Measurements from ENCODE around the gene EIF4E. TPM values are rescaled to one million over a fixed set of nuclear protein-coding genes. Genes with fewer than 3 reads are reported as not detected.
A peak's percentile ranks its signal among the peaks of the same experiment; 100 is the strongest.
"Not testable (repeated sequence)": the region's sequence is repeated elsewhere in the genome, so short reads cannot be mapped to it uniquely, and the experiment has no call there.

EIF4E gene
- polyA plus RNA-seq, 1 donor (not counting 4 experiments of a cell fraction or from before 2014, with no cell fraction given): 150 TPM

DNA sequence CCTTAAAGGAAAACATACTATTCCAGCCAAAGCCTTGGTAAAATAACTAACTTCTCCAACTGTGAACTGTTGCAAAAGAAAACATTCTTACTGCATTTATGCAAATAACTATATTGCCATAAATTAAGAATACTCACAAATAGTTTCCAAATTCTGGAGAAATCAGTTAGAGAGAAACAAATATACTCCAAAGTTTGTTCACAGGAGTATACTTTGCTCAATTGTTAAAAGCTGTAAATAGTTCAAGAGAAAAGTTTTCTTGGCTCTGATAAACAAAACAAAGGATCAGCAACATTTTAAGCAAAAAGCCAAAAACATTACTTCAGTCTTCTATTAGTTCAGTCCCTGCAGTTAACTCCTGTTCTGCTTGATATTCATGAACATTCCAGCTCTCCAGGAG is 83.0 kb downstream of the EIF4E start:
- no peaks in the 10 kb centered on the region for H3K79me2 ChIP-seq (ENCODE audit: control insufficient read depth, insufficient read depth, low read length)
- H3K4me2 ChIP-seq (ENCODE audit: control insufficient read depth, extremely low read depth, insufficient read depth, low read depth, low read length): no peak overlapping the region
- H3K36me3 ChIP-seq (ENCODE audit: control insufficient read depth in 2 of 2, extremely low read depth in 1 of 2, insufficient read depth in 2 of 2, low read length in 2 of 2): no peaks in the 10 kb centered on the region
- H3K4me3 ChIP-seq (ENCODE audit: control insufficient read depth in 2 of 3, extremely low read depth in 1 of 3, insufficient read depth in 2 of 3, low read depth in 1 of 3, low read length in 3 of 3): no peak overlapping the region
- H3K9me1 ChIP-seq (ENCODE audit: control insufficient read depth, extremely low read depth, insufficient read depth, low read length): no peaks in the 10 kb centered on the region
- no peak overlapping the region for H2AFZ ChIP-seq (ENCODE audit: control insufficient read depth, low read length)
- H3K4me1 ChIP-seq (ENCODE audit: control insufficient read depth, extremely low read depth, insufficient read depth, low read length): no peaks in the 10 kb centered on the region
- no peaks in the 10 kb centered on the region for H3K27me3 ChIP-seq (ENCODE audit: control insufficient read depth, extremely low read depth, insufficient read depth, low read length)
- FAIRE-seq: no peak
- no peaks in the 10 kb centered on the region for H3K9me3 ChIP-seq (ENCODE audit: control insufficient read depth, low read depth, low read length)
- DNase-seq (ENCODE audit: low read depth, low spot score): no peak
- dilution Hi-C loops (cut with MboI; ENCODE audit: extremely low pct_ligation_motif_present, low sequenced_read_pairs): no loop called here
- H3K9ac ChIP-seq (ENCODE audit: control insufficient read depth, extremely low read depth, insufficient read depth, low read length): no peak overlapping the region
- no peak overlapping the region for H3K27ac ChIP-seq (ENCODE audit: control insufficient read depth, insufficient read depth, low read length)
- no peaks in the 10 kb centered on the region for H4K20me1 ChIP-seq (ENCODE audit: control insufficient read depth, extremely low read depth, insufficient read depth, low read length)
- TF ChIP-seq EZH2 (IDR thresholded peaks at IDR 0.05; ENCODE audit: low read length): no peak
- TF ChIP-seq, protein P1, sequence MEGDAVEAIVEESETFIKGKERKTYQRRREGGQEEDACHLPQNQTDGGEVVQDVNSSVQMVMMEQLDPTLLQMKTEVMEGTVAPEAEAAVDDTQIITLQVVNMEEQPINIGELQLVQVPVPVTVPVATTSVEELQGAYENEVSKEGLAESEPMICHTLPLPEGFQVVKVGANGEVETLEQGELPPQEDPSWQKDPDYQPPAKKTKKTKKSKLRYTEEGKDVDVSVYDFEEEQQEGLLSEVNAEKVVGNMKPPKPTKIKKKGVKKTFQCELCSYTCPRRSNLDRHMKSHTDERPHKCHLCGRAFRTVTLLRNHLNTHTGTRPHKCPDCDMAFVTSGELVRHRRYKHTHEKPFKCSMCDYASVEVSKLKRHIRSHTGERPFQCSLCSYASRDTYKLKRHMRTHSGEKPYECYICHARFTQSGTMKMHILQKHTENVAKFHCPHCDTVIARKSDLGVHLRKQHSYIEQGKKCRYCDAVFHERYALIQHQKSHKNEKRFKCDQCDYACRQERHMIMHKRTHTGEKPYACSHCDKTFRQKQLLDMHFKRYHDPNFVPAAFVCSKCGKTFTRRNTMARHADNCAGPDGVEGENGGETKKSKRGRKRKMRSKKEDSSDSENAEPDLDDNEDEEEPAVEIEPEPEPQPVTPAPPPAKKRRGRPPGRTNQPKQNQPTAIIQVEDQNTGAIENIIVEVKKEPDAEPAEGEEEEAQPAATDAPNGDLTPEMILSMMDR (optimal IDR thresholded peaks at IDR 0.05 in 1 of 3, IDR thresholded peaks at IDR 0.05 in 1 of 3, conservative IDR thresholded peaks at IDR 0.05 in 1 of 3; ENCODE audit: extremely low read depth in 1 of 3, insufficient read depth in 2 of 3, low read length in 3 of 3): no peak

DNA sequence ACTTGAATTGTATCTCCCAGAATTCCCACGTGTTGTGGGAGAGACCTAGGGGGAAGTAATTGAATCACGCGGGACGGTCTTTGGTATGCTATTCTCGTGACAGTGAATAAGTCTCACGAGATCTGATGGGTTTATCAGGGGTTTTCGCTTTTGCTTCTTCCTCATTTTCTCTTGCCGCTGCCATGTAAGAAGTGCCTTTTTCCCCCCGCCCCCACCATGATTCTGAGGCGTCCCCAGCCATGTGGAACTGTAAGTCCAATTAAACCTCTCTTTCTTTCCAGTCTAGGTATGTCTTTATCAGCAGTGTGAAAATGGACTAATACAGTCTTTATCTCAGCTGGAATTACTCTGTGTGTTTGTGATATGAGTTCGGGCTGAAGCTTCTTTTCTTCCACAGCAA is 86.0 kb downstream of the EIF4E start:
- H2AFZ ChIP-seq (ENCODE audit: control insufficient read depth, low read length); H3K27ac ChIP-seq (ENCODE audit: control insufficient read depth, insufficient read depth, low read length); DNase-seq (ENCODE audit: low read depth, low spot score); H4K20me1 ChIP-seq (ENCODE audit: control insufficient read depth, extremely low read depth, insufficient read depth, low read length); H3K9me3 ChIP-seq (ENCODE audit: control insufficient read depth, low read depth, low read length); H3K4me1 ChIP-seq (ENCODE audit: control insufficient read depth, extremely low read depth, insufficient read depth, low read length); H3K4me2 ChIP-seq (ENCODE audit: control insufficient read depth, extremely low read depth, insufficient read depth, low read depth, low read length); H3K9me1 ChIP-seq (ENCODE audit: control insufficient read depth, extremely low read depth, insufficient read depth, low read length); dilution Hi-C loops (cut with MboI; ENCODE audit: extremely low pct_ligation_motif_present, low sequenced_read_pairs); H3K9ac ChIP-seq (ENCODE audit: control insufficient read depth, extremely low read depth, insufficient read depth, low read length); H3K79me2 ChIP-seq (ENCODE audit: control insufficient read depth, insufficient read depth, low read length); FAIRE-seq; H3K4me3 ChIP-seq (ENCODE audit: control insufficient read depth in 2 of 3, extremely low read depth in 1 of 3, insufficient read depth in 2 of 3, low read depth in 1 of 3, low read length in 3 of 3); H3K36me3 ChIP-seq (ENCODE audit: control insufficient read depth in 2 of 2, extremely low read depth in 1 of 2, insufficient read depth in 2 of 2, low read length in 2 of 2); H3K27me3 ChIP-seq (ENCODE audit: control insufficient read depth, extremely low read depth, insufficient read depth, low read length): not testable (repeated sequence)

DNA sequence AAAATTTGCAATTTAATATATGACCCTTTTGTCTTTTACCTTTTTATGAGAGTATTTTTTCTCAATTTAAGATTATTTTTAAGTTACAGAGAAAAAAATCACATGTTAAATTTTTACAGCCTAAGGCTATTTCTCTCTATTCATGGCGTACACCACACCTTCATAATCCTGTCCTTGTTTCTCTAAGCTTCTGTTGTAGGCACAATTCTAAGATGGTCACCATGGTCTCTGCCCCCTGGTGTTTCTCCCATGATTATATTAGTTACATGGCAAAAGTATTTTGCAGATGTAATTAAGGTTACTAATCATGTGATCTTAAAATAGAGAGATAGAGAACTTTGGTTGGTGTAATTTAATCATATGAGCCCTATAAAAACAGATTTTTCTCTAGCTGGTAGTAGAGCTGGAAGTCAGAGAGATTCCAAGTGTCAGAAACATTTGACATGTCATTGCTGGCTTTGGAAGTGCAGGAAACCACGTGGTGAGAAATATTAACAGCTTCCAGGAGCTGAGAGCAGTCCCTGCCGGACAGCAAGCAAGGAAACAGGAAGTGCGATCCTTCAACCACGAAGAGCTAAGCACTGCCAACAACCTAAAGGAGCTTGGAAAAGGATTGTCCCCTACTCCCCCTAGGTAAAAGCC is 89.8 kb downstream of the EIF4E start:
- H3K4me1 ChIP-seq (ENCODE audit: control insufficient read depth, extremely low read depth, insufficient read depth, low read length): no peaks in the 10 kb centered on the region
- no peak overlapping the region for H3K4me2 ChIP-seq (ENCODE audit: control insufficient read depth, extremely low read depth, insufficient read depth, low read depth, low read length)
- peak; percentile 43 for FAIRE-seq
- TF ChIP-seq, protein P1 (optimal IDR thresholded peaks at IDR 0.05 in 1 of 3, IDR thresholded peaks at IDR 0.05 in 1 of 3, conservative IDR thresholded peaks at IDR 0.05 in 1 of 3; ENCODE audit: extremely low read depth in 1 of 3, insufficient read depth in 2 of 3, low read length in 3 of 3): peak in 1 of 3 experiments; percentile 21
- TF ChIP-seq EZH2 (IDR thresholded peaks at IDR 0.05; ENCODE audit: low read length): no peak
- peak overlapping the region; percentile 16 for H2AFZ ChIP-seq (ENCODE audit: control insufficient read depth, low read length)
- H3K36me3 ChIP-seq (ENCODE audit: control insufficient read depth in 2 of 2, extremely low read depth in 1 of 2, insufficient read depth in 2 of 2, low read length in 2 of 2): no peaks in the 10 kb centered on the region
- H3K9ac ChIP-seq (ENCODE audit: control insufficient read depth, extremely low read depth, insufficient read depth, low read length): no peak overlapping the region
- no peaks in the 10 kb centered on the region for H3K9me3 ChIP-seq (ENCODE audit: control insufficient read depth, low read depth, low read length)
- H3K9me1 ChIP-seq (ENCODE audit: control insufficient read depth, extremely low read depth, insufficient read depth, low read length): no peaks in the 10 kb centered on the region
- no peaks in the 10 kb centered on the region for H4K20me1 ChIP-seq (ENCODE audit: control insufficient read depth, extremely low read depth, insufficient read depth, low read length)
- dilution Hi-C loops (cut with MboI; ENCODE audit: extremely low pct_ligation_motif_present, low sequenced_read_pairs): no loop called here
- H3K27me3 ChIP-seq (ENCODE audit: control insufficient read depth, extremely low read depth, insufficient read depth, low read length): no peaks in the 10 kb centered on the region
- no peaks in the 10 kb centered on the region for H3K79me2 ChIP-seq (ENCODE audit: control insufficient read depth, insufficient read depth, low read length)
- DNase-seq (ENCODE audit: low read depth, low spot score): no peak
- H3K4me3 ChIP-seq (ENCODE audit: control insufficient read depth in 2 of 3, extremely low read depth in 1 of 3, insufficient read depth in 2 of 3, low read depth in 1 of 3, low read length in 3 of 3): no peak overlapping the region
- no peak overlapping the region for H3K27ac ChIP-seq (ENCODE audit: control insufficient read depth, insufficient read depth, low read length)
